ENCODE results near the gene PCK2.

PCK2 gene

DNA sequence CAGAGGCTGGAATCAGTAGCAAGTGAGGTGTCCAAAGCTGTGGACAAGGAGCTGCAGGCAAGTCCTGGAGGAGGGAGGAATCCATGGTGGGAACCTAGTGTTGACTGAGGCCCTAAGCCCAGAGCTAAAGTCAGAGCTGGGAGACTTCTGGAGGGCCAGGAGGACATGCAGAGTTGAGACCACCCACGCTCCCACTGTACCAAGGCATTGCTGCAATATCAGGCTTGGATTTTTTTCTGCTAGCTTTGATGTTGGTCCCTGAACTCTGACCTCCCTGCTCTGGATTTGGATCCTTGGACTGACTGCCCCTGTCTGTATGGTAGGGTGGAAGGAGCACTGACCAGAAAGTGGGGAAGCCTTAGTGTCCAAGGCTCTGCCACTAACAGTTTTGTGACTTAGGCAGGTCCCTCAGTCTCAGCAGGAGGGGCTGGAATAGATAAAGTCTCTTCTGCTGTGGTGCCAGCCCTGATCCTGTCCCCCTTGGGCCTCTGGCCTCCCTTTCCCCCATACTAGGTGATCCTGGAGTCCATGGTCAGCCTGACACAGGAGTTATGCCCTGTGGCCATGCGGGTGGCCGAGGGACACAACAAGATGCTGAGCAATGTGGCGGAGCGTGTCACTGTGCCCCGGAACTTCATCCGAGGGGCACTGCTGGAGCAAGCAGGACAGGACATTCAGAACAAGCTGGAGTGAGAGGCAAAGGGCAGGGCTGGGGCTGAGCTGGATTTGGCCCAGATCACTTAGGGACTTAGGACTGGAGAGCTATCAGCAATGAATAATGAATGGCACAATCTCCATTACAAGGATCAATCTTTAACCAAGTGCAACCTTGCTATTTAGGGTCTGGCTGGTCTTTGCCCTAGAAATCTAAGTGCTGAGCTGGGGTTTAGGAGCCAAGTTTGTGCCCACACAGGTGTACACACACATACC lies 32.9 kb upstream of the PCK2 start:
- in situ Hi-C loops (cut with HindIII; ENCODE audit: low sequenced_read_pairs): no loop called here

DNA sequence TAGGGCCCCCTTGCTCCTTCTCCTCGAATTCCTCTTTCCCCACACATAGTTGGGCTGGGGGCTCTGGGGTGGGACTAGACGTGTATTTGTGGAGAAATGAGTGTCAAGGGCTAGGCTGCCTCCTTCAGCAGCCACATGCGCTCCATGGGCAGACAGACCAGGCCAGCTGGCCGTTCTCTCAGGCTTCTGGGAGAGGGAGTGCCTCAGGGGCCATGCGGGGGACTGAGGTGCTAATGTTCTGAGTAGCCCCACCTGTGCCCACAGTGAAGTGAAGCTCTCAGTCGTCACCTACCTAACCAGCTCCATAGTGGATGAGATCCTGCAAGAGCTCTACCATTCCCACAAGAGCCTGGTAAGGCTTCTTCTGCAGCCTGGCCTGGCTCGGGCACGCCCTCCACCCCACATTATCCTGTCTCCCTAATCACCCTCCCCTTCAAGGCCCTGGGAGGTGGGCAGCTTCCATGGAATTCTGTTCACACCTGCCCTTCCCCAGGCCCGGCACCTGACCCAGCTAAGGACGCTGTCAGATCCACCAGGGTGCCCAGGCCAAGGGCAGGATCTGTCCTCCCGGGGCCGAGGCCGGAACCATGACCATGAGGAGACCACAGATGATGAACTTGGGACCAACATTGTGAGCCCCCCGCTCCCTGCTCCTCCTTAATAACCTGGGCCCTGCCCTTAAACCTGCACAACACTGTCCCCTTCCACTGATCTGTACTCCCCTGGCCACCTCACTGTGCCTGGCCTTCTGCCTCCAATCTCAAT lies 31.7 kb upstream of the PCK2 start:
- in situ Hi-C loops (cut with HindIII; ENCODE audit: low sequenced_read_pairs): no loop called here

DNA sequence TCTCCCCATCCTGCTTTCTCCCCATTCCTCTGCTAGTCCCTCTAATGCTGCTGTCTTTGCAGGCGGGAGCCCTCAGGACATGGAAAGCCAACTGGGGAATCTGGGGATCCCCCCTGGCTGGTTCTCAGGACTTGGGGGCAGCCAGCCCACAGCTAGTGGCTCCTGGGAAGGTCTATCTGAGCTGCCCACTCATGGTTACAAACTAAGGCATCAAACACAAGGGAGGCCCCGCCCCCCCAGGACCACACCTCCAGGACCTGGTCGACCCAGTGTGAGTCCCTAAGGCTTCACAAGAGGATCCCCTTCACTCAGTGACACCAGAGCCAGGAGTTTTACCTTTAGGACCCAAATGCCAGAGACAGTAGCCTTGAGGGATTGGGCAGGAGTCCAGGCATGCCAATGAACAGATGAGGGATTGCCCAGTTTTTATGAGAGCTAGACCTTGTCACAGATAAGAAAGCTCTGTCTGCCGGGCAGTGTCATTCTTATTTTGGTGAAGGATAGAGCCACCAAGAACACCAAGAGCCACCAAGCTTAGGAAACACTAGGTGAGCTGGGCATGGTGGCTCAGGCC lies 30.8 kb upstream of the PCK2 start:
- in situ Hi-C loops (cut with HindIII; ENCODE audit: low sequenced_read_pairs): no loop called here

DNA sequence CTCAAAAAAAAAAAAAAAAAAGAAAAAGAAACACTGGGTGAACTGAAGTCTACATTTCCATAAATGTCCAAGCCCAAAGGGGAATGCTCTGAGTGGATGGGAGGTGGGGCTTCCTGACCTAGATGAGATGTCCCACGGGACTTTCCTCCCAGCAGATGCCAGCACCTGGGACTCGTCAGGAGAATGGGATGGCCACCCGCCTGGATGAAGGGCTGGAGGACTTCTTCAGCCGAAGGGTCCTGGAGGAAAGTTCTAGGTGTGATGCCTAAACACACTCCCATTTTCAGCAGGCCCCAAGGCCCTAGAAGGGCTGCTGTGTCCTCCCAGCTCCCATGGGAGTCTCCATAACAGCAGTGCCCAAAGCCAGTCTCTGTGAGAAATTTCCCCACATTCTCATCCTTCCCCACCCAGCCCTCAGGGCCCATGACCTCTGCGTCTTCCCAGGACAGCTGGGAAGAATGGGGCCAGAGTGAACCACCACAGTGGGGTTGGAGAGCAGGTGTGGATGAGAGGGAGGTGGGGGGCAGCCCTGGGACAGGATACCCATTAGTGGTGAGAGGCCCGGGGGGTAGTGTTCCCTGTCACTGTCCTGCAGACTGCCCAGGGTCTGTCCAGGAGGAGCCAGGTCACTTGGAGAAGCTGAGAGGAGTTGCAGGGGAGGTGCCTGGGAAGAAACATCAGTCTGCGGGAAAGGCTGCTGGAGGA lies 29.9 kb upstream of the PCK2 start:
- in situ Hi-C loops (cut with HindIII; ENCODE audit: low sequenced_read_pairs): no loop called here

DNA sequence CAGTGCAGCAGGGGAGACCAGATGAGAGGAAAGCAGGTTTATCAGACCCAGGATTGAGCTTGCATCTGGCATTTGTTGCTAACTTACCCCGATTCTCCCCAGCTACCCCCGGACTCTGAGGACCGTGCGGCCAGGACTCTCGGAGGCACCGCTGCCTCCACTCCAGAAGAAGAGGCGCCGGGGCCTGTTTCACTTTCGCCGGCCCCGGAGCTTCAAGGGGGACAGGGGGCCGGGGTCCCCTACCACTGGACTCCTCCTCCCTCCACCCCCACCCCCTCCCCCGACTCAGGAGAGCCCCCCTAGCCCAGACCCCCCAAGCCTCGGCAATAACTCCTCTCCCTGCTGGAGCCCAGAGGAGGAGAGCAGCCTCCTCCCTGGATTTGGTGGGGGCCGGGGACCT lies 29.3 kb upstream of the PCK2 start:
- in situ Hi-C loops (cut with HindIII; ENCODE audit: low sequenced_read_pairs): no loop called here

DNA sequence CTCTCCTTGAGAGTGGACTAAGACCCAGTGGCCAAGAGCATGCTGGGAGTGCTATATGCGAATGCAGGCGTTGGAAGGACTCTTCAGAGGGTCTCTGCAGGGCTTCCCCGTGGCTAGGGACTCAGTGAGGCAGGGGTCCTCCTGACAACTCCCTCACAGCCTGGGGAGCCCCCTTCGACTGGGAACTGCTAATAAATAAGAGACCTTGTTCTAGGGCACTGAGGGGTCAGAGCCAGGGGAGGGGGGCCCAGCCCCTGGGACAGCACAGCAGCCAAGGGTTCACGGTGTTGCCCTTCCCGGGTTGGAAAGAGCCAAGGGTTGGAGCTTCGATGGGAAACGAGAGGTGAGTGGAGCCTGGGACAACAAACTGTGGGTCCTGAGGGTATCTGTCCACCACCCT lies 28.7 kb upstream of the PCK2 start:
- in situ Hi-C loops (cut with HindIII; ENCODE audit: low sequenced_read_pairs): no loop called here

DNA sequence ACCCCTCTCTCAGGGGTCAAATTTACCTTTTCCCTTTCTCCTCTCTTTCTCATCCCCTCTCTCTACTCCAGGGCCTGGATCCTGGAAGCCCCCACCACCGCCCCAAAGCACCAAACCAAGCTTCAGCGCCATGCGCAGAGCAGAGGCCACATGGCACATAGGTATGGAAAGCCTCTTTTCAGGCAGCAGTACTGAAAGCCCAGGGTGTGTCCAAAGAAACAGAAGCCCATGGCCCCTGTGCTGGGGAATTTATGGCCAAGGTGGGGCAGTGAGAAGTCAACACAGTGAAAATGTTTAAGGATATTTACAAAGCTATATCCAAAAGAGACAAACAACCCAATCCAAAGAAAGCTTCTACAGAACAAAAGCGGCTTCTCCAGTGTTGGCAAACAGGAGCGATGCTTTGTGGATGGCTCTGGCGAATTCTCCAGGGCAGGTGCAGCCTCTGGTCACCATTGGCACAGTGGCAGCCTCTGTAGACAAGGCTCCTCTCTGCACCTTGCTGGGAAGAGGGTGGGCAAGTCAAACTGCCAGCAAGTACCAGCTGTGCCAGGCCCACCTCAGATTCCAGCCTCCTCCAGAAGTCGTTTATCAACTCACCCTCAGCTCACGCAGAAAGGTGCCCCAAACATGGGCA lies 27.5 kb upstream of the PCK2 start:
- in situ Hi-C loops (cut with HindIII; ENCODE audit: low sequenced_read_pairs): no loop called here

DNA sequence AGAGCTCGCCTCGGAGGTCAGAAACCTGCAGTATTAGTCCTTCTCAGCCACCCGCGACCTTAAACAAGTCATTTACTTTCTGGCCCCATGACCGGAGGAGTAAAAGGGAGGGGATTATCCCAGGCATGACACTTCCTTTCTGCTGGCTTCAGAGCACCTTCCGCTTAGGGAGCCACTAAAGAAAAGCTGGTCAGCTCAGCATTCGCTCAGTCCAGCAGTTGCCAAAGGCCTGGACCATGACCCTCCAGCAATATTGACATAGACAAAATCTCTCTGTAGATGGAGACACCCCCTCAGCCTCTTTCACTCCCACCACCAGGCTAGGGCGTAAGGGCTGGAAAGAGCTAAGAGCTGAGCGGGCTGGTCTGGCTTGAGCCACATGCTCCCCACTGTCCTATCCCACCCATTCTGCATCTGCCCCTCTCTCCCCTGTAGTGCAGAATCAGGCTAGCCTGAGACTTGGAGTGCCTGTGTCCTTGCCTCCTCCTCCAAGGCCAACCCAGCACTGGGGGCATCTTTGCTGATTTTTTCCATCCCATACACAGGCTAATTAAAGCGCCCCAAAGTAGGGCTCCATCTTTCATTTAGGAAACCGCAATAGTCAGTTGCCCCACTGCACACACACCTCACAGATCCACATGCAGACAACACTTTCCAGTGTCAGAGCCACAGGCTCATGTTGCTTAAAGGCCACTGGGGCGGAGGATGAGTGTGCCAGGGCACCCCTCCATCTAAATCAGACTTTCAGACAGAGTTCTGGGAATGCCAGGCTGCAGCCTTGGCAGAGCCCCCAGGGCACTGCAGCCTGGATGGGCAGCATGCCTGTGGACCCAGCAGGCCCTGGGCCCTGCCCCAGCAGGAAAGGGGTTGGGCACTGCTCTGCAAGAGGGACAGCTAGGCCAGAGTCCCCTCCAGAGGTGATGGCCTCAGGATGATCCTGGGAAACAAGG lies 26.7 kb upstream of the PCK2 start:
- in situ Hi-C loops (cut with HindIII; ENCODE audit: low sequenced_read_pairs): no loop called here

DNA sequence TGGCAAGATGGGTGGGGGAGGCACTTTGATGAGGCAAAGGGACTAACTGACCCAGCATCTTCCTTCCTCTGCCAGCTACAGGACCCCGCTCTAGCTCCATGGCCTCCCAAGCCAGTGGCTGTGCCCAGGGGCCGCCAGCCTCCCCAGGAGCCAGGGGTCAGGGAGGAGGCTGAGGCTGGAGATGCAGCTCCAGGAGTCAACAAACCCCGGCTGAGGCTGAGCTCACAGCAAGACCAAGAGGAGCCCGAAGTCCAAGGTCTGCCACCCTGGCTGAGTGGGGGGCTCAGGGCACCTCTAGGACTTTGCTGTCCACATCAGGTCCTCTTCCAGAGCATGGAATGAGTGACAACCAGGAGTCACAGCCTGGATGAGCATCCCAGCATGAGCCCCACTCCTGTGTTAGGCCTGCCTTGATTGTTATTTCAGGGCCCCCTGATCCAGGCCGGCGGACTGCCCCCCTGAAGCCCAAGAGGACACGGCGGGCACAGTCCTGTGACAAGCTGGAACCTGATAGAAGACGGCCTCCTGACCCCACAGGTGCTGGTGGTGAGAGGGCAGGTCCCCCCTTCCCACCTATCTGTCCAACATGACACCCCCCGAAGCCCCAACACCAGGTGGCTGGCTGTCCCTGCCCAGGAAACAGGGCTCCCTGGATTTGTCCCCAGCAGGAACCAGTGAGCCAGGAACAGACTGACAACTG lies 25.2 kb upstream of the PCK2 start:
- in situ Hi-C loops (cut with HindIII; ENCODE audit: low sequenced_read_pairs): no loop called here

DNA sequence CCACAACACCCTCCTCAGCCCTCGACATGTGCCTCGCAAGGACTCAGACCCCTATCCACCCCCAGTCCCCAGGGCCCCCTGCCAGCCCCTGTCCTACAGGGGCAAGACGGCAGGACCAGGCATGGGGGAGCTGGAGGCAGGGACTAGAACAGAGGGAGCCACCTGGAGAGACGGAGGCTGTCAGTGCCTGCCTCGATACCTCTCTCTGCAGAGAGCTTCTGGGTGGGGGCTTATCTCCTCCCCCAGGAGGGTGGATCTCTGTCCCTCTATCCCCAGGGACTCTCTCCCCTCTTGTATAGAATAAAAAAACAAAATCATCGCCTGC lies 24.7 kb upstream of the PCK2 start:
- in situ Hi-C loops (cut with HindIII; ENCODE audit: low sequenced_read_pairs): no loop called here

DNA sequence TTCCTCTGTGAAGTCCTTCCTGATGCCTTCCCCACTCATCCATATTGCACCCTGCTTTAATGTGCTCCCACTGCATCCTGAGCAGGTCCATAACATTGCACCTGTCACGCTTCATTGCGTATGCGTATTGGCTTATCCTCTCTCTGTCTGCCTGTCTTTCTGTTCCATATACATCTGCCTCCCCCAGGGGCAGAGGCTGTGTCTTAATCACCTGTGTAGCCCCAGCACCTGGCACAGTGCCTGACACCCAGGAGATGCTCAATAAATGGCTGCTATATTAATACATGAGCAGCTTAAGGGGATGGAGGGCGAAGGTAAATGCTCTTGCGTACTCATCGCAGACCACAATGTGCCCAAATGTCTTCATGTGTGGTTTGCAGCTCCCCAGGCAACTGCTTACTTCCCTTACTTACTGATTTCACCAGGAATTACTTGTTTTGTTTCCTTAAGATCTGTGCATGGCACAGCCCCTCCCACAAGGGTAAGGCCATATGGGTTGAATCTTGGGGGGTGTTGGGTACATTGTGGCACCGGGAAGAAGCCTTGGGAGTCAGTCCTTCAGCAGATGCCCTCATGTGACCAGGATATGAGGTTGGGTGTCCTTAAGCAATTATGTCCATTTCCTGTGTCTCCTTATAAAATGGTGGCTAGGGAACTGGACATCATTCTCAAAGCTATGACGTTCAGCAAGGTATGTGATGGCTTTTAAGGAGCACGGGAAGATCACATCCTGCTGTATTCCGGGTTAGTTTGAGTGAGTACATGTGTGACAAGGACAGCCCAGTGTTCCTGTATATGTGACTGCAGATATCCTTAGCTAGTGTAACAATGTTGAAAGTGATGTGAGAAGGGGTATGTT lies 23.6 kb upstream of the PCK2 start:
- in situ Hi-C loops (cut with HindIII; ENCODE audit: low sequenced_read_pairs): no loop called here

DNA sequence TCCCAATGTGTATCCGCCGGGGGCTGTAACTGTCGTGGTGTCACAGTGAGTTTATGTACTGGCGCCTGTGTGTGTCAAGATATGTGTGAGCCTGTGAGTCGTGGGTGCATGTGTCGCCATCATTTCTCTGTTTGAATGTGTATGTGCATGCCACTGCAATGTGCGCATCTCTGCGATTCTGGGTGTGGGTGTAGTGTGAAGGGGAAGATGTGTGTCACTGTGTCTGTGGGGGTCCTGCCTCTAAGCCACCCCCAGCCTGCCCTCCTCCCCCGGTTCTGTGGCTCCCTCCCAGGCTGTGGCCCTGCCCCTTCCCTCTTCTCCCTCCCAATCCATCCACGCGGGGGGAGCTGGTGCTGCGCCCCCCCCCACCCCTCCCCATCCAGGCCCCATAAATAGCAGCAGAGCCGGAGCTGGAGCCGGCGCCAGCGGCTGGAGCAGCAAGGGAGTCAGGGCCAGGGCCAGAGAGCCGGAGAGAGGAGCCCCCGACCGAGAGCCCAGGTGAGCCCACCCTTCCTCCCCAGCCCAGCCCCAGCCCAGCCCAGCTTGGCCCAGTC lies 22.9 kb upstream of the PCK2 start, which contains the start of gene CPNE6:
CPNE6 (plus strand) TSS at position 419 of the 554 bp plus-strand sequence. CDS start 1,375 bp downstream, outside the sequence.
- in situ Hi-C loops (cut with HindIII; ENCODE audit: low sequenced_read_pairs): no loop called here

DNA sequence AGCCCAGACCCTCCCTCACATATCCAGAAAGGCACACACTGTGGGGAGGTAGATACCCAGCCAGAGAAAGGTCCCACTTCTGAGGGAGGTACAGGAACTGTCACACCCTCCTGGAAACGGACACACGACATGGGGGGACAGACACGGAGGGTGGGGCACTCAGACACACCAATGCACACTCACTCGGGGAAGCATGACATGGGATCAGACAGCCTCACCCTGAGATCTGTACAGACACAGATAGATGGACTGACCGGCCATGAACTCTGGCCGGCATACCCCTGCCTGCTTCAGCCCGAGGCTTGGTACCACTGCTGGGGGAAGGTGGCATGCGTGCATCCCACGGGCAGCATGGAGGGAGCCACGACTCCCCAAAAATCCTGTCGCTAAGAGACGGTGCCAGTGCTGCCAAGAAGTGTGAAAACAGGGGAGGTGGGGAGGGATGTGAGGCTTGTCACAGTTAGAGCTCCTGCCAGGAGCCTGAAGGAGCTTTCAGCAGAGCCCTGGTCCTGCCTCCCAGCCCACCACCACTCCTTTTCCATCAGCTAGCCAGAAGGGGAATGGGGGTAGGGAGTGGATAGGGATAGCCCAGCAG lies 22.2 kb upstream of the PCK2 start:
- in situ Hi-C loops (cut with HindIII; ENCODE audit: low sequenced_read_pairs): no loop called here

DNA sequence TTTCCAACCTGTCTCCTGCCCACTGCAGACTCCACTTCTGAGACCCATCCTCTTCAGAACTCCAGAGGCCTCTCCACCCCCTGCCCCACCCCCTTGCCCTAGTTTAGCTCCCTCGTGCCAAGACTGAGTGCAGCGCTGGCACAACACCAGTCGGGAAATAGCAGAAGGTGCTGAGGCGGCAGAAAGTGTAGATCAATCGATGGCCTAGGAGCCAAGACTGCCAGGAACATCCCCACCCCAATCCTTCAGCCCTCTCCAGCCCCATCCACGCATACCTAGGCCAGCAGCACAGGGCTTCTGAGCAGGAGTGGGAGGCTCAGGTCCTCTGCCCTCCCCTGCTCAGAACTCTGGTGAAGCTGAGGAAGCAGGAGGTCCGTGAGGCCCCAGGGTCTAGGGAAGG lies 21.7 kb upstream of the PCK2 start:
- in situ Hi-C loops (cut with HindIII; ENCODE audit: low sequenced_read_pairs): no loop called here

DNA sequence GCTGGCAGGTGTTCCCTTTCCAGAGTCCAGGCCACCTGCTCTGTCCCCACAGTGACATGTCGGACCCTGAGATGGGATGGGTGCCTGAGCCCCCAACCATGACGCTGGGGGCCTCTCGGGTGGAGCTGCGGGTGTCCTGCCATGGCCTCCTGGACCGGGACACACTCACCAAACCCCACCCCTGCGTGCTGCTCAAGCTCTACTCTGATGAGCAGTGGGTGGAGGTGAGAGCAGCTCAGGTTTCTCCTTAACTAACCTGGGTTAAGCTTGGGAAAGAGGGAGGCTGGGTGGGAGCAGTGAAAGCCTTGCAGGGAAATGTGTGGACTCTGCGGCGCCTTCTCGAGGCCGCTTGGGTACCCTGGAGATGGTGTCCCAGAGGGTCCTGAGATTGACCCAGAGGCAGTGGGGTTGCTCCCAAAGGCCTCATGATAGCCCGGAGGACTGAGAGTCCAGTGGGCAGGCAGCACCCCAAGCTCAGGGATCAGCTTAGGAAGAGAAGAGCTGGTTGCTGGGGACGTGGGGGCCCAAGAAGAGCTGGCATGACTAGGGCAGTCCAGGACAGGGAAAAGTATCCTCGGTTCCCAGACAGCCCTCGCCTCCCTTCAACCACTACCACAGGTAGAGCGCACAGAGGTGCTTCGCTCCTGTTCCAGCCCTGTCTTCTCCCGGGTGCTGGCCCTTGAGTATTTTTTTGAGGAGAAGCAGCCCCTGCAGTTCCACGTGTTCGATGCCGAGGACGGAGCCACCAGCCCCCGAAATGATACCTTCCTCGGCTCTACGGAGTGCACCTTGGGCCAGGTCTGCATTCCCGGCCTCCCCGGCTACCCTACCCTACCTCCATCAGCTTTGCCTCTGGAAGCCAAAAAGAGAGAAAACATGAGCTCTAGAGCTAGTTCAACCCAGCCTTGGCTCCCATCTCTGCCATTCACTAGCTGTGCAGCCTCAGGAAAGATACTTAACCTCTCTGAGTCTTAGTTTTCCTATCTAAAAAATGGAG lies 20.9 kb upstream of the PCK2 start:
- in situ Hi-C loops (cut with HindIII; ENCODE audit: low sequenced_read_pairs): no loop called here
